ENCODE measurements around the gene LIMD2.

Gene LIMD2

GRCh38 chr17:63682981-63683380 is 16.9 kb downstream of the LIMD2 start:
- no peaks in the 10 kb centered on the region for H3K4me1 ChIP-seq (ENCODE audit: control insufficient read depth, insufficient read depth, low read length)
- no peak overlapping the region for H3K4me3 ChIP-seq (ENCODE audit: low read length)
- no peaks in the 10 kb centered on the region for H3K9me3 ChIP-seq (ENCODE audit: control insufficient read depth, insufficient read depth, low read length)
- H3K27ac ChIP-seq (ENCODE audit: low read length) = no peak overlapping the region
- no peaks in the 10 kb centered on the region for H3K36me3 ChIP-seq (ENCODE audit: control insufficient read depth, insufficient read depth, low read length)
- no peaks in the 10 kb centered on the region for H3K27me3 ChIP-seq (ENCODE audit: control insufficient read depth, insufficient read depth, low read length)
- no peak for DNase-seq (ENCODE audit: low read depth, low spot score)

- H3K36me3 ChIP-seq (ENCODE audit: control insufficient read depth, insufficient read depth, low read length) = no peaks in the 10 kb centered on the region
- no peak for DNase-seq (ENCODE audit: low read depth, low spot score)
- no peak overlapping the region for H3K4me3 ChIP-seq (ENCODE audit: low read length)
- no peaks in the 10 kb centered on the region for H3K9me3 ChIP-seq (ENCODE audit: control insufficient read depth, insufficient read depth, low read length)
- H3K27ac ChIP-seq (ENCODE audit: low read length) = no peak overlapping the region
- no peaks in the 10 kb centered on the region for H3K27me3 ChIP-seq (ENCODE audit: control insufficient read depth, insufficient read depth, low read length)
- H3K4me1 ChIP-seq (ENCODE audit: control insufficient read depth, insufficient read depth, low read length) = no peaks in the 10 kb centered on the region
- WGBS (ENCODE audit: insufficient coverage, insufficient read length) = no CpG with 5 or more reads among the region's 1 CpG
These were observed 17.5 kb downstream of the LIMD2 start for GRCh38 chr17:63682441-63682840.

- WGBS (ENCODE audit: insufficient coverage, insufficient read length) = no CpG with 5 or more reads among the region's 8 CpGs
- H3K36me3 ChIP-seq (ENCODE audit: control insufficient read depth, insufficient read depth, low read length) = no peaks in the 10 kb centered on the region
- no peak for DNase-seq (ENCODE audit: low read depth, low spot score)
- no peak overlapping the region for H3K4me3 ChIP-seq (ENCODE audit: low read length)
- H3K4me1 ChIP-seq (ENCODE audit: control insufficient read depth, insufficient read depth, low read length) = no peaks in the 10 kb centered on the region
- H3K9me3 ChIP-seq (ENCODE audit: control insufficient read depth, insufficient read depth, low read length) = no peaks in the 10 kb centered on the region
- H3K27me3 ChIP-seq (ENCODE audit: control insufficient read depth, insufficient read depth, low read length) = no peaks in the 10 kb centered on the region
- no peak overlapping the region for H3K27ac ChIP-seq (ENCODE audit: low read length)
These were observed 18.4 kb downstream of the LIMD2 start for GRCh38 chr17:63681530-63681929.

GRCh38 chr17:63680700-63681099 is 19.2 kb downstream of the LIMD2 start:
- Histone ChIP-seq H3K4me1 (ENCODE audit: control insufficient read depth, insufficient read depth, low read length) (no peaks in the 10 kb centered on the region; the same call in 1 of the 2 replicates), H3K27ac (ENCODE audit: low read length) (no peak overlapping the region), H3K36me3 (ENCODE audit: control insufficient read depth, insufficient read depth, low read length) (no peaks in the 10 kb centered on the region), H3K4me3 (ENCODE audit: low read length) (no peak overlapping the region), H3K9me3 (ENCODE audit: control insufficient read depth, insufficient read depth, low read length) (no peaks in the 10 kb centered on the region), H3K27me3 (ENCODE audit: control insufficient read depth, insufficient read depth, low read length) (no peaks in the 10 kb centered on the region)
- WGBS (ENCODE audit: insufficient coverage, insufficient read length) = no CpG with 5 or more reads among the region's 1 CpG
- no peak for DNase-seq (ENCODE audit: low read depth, low spot score)

GRCh38 chr17:63679214-63679613 is 20.7 kb downstream of the LIMD2 start:
- H3K36me3 ChIP-seq (ENCODE audit: control insufficient read depth, insufficient read depth, low read length) = no peaks in the 10 kb centered on the region
- no peak for DNase-seq (ENCODE audit: low read depth, low spot score)
- no peak overlapping the region for H3K27ac ChIP-seq (ENCODE audit: low read length)
- no peak overlapping the region for H3K4me3 ChIP-seq (ENCODE audit: low read length)
- WGBS (ENCODE audit: insufficient coverage, insufficient read length) = no CpG with 5 or more reads among the region's 5 CpGs
- H3K9me3 ChIP-seq (ENCODE audit: control insufficient read depth, insufficient read depth, low read length) = no peaks in the 10 kb centered on the region
- H3K4me1 ChIP-seq (ENCODE audit: control insufficient read depth, insufficient read depth, low read length) = peaks cover 4% of the 10 kb centered on the region; the same call in 1 of the 2 replicates
- H3K27me3 ChIP-seq (ENCODE audit: control insufficient read depth, insufficient read depth, low read length) = no peaks in the 10 kb centered on the region

- Histone ChIP-seq H3K4me1 (ENCODE audit: control insufficient read depth, insufficient read depth, low read length) (peaks cover 4% of the 10 kb centered on the region; the same call in 1 of the 2 replicates), H3K9me3 (ENCODE audit: control insufficient read depth, insufficient read depth, low read length) (no peaks in the 10 kb centered on the region), H3K4me3 (ENCODE audit: low read length) (no peak overlapping the region), H3K27ac (ENCODE audit: low read length) (no peak overlapping the region), H3K36me3 (ENCODE audit: control insufficient read depth, insufficient read depth, low read length) (no peaks in the 10 kb centered on the region), H3K27me3 (ENCODE audit: control insufficient read depth, insufficient read depth, low read length) (no peaks in the 10 kb centered on the region)
- no CpG with 5 or more reads among the region's 3 CpGs for WGBS (ENCODE audit: insufficient coverage, insufficient read length)
- no peak for DNase-seq (ENCODE audit: low read depth, low spot score)
These were observed 23.3 kb downstream of the LIMD2 start for GRCh38 chr17:63676584-63676983.

- peaks cover 4% of the 10 kb centered on the region; the same call in 1 of the 2 replicates for H3K4me1 ChIP-seq (ENCODE audit: control insufficient read depth, insufficient read depth, low read length)
- H3K4me3 ChIP-seq (ENCODE audit: low read length) = no peak overlapping the region
- no peaks in the 10 kb centered on the region for H3K9me3 ChIP-seq (ENCODE audit: control insufficient read depth, insufficient read depth, low read length)
- H3K27me3 ChIP-seq (ENCODE audit: control insufficient read depth, insufficient read depth, low read length) = no peaks in the 10 kb centered on the region
- H3K27ac ChIP-seq (ENCODE audit: low read length) = no peak overlapping the region
- H3K36me3 ChIP-seq (ENCODE audit: control insufficient read depth, insufficient read depth, low read length) = no peaks in the 10 kb centered on the region
- DNase-seq (ENCODE audit: low read depth, low spot score) = no peak
- WGBS (ENCODE audit: insufficient coverage, insufficient read length) = no CpG with 5 or more reads among the region's 6 CpGs
These were observed 24.0 kb downstream of the LIMD2 start for GRCh38 chr17:63675607-63676546.

- Histone ChIP-seq H3K4me1 (ENCODE audit: control insufficient read depth, insufficient read depth, low read length) (peaks cover 4% of the 10 kb centered on the region; the same call in 1 of the 2 replicates), H3K4me3 (ENCODE audit: low read length) (no peak overlapping the region), H3K27me3 (ENCODE audit: control insufficient read depth, insufficient read depth, low read length) (no peaks in the 10 kb centered on the region), H3K9me3 (ENCODE audit: control insufficient read depth, insufficient read depth, low read length) (no peaks in the 10 kb centered on the region), H3K27ac (ENCODE audit: low read length) (no peak overlapping the region), H3K36me3 (ENCODE audit: control insufficient read depth, insufficient read depth, low read length) (no peaks in the 10 kb centered on the region)
- WGBS (ENCODE audit: insufficient coverage, insufficient read length) = no CpG with 5 or more reads among the region's 4 CpGs
- no peak for DNase-seq (ENCODE audit: low read depth, low spot score)
These were observed 24.7 kb downstream of the LIMD2 start for GRCh38 chr17:63675231-63675606.

GRCh38 chr17:63672856-63673255 is 27.1 kb downstream of the LIMD2 start:
- Histone ChIP-seq H3K27ac (ENCODE audit: low read length) (no peak overlapping the region), H3K4me3 (ENCODE audit: low read length) (no peak overlapping the region), H3K9me3 (ENCODE audit: control insufficient read depth, insufficient read depth, low read length) (no peaks in the 10 kb centered on the region), H3K36me3 (ENCODE audit: control insufficient read depth, insufficient read depth, low read length) (no peaks in the 10 kb centered on the region), H3K4me1 (ENCODE audit: control insufficient read depth, insufficient read depth, low read length) (peaks cover 4% of the 10 kb centered on the region; the same call in 1 of the 2 replicates), H3K27me3 (ENCODE audit: control insufficient read depth, insufficient read depth, low read length) (no peaks in the 10 kb centered on the region)
- no peak for DNase-seq (ENCODE audit: low read depth, low spot score)
- WGBS (ENCODE audit: insufficient coverage, insufficient read length) = no CpG with 5 or more reads among the region's 2 CpGs

- Histone ChIP-seq H3K27ac (ENCODE audit: low read length) (no peak overlapping the region), H3K9me3 (ENCODE audit: control insufficient read depth, insufficient read depth, low read length) (no peaks in the 10 kb centered on the region), H3K4me1 (ENCODE audit: control insufficient read depth, insufficient read depth, low read length) (no peaks in the 10 kb centered on the region; the same call in 1 of the 2 replicates), H3K27me3 (ENCODE audit: control insufficient read depth, insufficient read depth, low read length) (no peaks in the 10 kb centered on the region), H3K36me3 (ENCODE audit: control insufficient read depth, insufficient read depth, low read length) (no peaks in the 10 kb centered on the region), H3K4me3 (ENCODE audit: low read length) (no peak overlapping the region)
- WGBS (ENCODE audit: insufficient coverage, insufficient read length) = no CpG with 5 or more reads among the region's 5 CpGs
- no peak for DNase-seq (ENCODE audit: low read depth, low spot score)
These were observed 34.3 kb downstream of the LIMD2 start for GRCh38 chr17:63665527-63666214.

Data from iPS DF 6.9 (cell line).